ENCODE measurements around the gene RPL28.

The RPL28 gene

DNA sequence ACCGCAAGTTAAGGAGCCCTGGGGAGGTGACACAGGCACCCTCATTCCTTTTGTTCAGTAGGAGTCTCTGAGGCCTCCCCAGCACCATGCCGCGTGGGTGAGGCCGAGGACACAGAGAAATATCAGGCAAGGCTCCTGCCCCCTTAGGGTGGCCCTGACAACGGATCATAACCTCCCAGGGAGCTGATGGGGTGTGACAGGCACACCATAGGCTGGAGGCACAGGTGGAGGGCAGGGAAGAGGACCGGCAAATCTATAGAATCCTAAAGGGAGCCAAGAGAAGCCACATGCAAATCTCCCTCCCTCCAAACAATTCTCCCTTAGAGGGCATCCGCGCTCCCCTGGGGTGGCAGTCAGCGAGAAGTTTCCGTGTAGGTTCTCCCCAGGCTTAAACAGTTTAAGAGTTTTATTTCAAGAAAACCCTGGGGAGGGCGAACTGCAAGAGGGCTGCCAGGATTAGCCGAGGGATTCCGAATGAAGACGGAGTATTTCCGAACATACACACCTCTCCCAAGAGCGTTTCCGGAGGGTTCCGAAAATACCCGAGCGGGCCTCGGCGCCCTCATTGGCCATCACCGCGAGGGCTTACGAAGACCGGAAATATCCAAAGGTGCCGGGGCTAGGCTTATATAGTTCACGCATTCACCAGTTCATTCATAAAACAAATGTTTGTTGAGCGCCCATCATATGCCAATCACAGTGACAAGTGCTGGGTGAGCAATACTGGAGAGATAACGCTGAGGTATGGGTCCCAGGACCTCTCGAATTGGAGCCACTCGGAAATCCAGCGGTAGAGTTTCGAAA, 610 bp upstream of the RPL28 start:
- peak overlapping the region; percentile 97 for H3K4me3 ChIP-seq (ENCODE audit: low read depth, low read length)
- TF ChIP-seq, protein P1, sequence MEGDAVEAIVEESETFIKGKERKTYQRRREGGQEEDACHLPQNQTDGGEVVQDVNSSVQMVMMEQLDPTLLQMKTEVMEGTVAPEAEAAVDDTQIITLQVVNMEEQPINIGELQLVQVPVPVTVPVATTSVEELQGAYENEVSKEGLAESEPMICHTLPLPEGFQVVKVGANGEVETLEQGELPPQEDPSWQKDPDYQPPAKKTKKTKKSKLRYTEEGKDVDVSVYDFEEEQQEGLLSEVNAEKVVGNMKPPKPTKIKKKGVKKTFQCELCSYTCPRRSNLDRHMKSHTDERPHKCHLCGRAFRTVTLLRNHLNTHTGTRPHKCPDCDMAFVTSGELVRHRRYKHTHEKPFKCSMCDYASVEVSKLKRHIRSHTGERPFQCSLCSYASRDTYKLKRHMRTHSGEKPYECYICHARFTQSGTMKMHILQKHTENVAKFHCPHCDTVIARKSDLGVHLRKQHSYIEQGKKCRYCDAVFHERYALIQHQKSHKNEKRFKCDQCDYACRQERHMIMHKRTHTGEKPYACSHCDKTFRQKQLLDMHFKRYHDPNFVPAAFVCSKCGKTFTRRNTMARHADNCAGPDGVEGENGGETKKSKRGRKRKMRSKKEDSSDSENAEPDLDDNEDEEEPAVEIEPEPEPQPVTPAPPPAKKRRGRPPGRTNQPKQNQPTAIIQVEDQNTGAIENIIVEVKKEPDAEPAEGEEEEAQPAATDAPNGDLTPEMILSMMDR (IDR thresholded peaks at IDR 0.05; ENCODE audit: low read depth, low read length), result no peak

GRCh38 chr19:55386493-55386971, 800 bp downstream of the RPL28 start:
- TF ChIP-seq, protein P1 (IDR thresholded peaks at IDR 0.05; ENCODE audit: low read depth, low read length), result no peak
- peak overlapping the region; percentile 97 for H3K4me3 ChIP-seq (ENCODE audit: low read depth, low read length)

DNA sequence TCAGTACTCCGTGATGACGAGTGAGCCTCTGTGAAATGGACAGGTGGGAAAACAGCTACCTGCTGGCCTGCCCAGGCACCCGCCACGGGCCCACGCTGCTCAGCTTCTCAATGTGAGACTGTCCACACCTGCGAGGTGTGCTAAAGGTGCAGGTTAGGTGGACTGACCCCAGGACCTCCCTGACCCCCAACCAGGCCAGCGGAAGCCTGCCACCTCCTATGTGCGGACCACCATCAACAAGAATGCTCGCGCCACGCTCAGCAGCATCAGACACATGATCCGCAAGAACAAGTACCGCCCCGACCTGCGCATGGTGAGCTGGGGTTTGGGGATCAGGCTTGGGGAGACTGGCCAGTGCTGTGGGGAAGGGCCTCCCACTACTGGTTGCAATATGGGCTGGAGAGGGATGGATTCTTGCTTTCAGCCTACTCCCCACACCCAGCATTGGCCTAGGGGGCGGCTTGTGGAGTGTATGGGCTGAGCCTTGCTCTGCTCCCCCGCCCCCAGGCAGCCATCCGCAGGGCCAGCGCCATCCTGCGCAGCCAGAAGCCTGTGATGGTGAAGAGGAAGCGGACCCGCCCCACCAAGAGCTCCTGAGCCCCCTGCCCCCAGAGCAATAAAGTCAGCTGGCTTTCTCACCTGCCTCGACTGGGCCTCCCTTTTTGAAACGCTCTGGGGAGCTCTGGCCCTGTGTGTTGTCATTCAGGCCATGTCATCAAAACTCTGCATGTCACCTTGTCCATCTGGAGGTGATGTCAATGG, 2.2 kb downstream of the RPL28 start:
- H3K4me3 ChIP-seq (ENCODE audit: low read depth, low read length), result peak overlapping the region; percentile 97
- TF ChIP-seq, protein P1 (IDR thresholded peaks at IDR 0.05; ENCODE audit: low read depth, low read length), result no peak

- TF ChIP-seq, protein P1 (IDR thresholded peaks at IDR 0.05; ENCODE audit: low read depth, low read length), result no peak
- H3K4me3 ChIP-seq (ENCODE audit: low read depth, low read length), result no peak overlapping the region
These were observed 3.9 kb downstream of the RPL28 start for GRCh38 chr19:55389386-55390317.

DNA sequence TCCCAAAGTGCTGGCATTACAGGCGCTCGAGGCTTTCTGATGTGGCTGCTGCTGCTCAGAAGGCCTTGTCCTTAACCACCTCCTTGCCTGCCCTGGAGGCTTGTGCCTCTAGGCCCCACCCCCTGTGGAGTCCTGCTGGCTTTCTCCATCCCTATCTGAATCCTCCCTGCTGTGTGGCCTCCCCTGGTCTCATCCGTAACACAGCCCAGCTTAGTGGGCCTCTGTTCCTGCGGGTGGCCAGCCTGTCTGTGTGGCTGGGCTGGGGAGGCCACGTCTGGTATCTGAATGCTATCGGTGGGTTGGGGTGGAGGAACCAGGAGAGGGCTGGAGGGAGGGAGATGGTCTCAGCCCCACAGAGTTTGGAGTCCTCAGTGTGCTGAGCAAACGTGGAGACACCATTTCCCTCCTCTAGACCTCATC, 4.7 kb downstream of the RPL28 start:
- TF ChIP-seq, protein P1 (IDR thresholded peaks at IDR 0.05; ENCODE audit: low read depth, low read length), result no peak
- H3K4me3 ChIP-seq (ENCODE audit: low read depth, low read length), result no peak overlapping the region

GRCh38 chr19:55391191-55391670, 5.5 kb downstream of the RPL28 start:
- H3K4me3 ChIP-seq (ENCODE audit: low read depth, low read length), result no peak overlapping the region
- TF ChIP-seq, protein P1 (IDR thresholded peaks at IDR 0.05; ENCODE audit: low read depth, low read length), result no peak

Data from WI38 (cell line).